ENCODE data around the gene RCE1.

RCE1 gene

DNA sequence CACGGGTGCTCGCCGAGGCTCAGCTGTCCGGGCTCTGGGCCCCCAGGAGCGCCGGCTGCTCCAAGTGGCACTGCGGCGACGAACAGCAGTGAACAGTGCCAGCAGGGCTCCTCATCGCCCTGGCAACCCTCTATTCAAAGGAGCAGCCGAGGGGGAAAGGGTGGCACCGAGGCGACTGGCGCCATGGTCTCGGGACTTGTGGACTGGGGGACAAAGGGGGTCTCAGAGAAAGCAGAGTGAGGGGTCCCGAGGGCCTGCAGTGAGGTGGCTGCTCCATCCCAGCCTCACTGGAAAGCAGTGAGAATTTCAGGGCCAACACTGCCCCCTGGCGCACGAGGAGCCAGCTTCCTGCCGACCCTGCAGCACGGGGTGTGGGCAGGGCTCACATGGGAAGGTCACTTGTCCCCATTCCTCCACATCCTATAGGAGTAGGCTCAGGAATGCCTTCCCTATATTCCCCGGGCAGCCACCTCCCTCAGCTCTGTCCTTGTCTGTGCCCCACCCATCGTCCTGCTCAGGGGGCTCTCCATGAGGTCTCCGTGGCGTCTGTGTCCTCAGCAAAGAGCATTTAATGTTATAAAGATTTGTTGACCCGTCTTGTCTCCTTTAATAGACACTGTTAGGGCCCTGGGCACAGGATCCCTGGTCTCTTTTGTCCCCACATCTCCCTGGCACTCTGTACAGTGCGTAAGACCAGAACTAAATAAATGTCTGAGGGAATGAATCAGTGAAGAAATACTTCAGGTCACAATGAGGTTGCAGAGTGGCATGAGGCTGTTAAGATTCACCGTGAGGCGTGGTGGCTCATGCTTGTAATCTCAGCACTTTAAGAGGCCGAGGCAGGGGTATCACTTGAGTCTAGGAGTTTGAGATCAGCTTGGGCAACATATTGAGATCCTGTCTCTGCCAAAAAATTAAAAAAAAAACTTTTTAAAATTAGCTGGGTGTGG lies 40.0 kb downstream of the RCE1 start:
- TF ChIP-seq, protein P1, sequence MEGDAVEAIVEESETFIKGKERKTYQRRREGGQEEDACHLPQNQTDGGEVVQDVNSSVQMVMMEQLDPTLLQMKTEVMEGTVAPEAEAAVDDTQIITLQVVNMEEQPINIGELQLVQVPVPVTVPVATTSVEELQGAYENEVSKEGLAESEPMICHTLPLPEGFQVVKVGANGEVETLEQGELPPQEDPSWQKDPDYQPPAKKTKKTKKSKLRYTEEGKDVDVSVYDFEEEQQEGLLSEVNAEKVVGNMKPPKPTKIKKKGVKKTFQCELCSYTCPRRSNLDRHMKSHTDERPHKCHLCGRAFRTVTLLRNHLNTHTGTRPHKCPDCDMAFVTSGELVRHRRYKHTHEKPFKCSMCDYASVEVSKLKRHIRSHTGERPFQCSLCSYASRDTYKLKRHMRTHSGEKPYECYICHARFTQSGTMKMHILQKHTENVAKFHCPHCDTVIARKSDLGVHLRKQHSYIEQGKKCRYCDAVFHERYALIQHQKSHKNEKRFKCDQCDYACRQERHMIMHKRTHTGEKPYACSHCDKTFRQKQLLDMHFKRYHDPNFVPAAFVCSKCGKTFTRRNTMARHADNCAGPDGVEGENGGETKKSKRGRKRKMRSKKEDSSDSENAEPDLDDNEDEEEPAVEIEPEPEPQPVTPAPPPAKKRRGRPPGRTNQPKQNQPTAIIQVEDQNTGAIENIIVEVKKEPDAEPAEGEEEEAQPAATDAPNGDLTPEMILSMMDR (IDR thresholded peaks at IDR 0.05; ENCODE audit: low read depth, low read length), result peak; percentile 95
- H3K27ac ChIP-seq, result no peak overlapping the region
- H3K4me3 ChIP-seq (ENCODE audit: low read depth, low read length), result no peak overlapping the region
- no peaks in the 10 kb centered on the region for H3K27me3 ChIP-seq (ENCODE audit: insufficient read depth, low read depth, severe bottlenecking)
- peak; percentile 87 for DNase-seq
- no peaks in the 10 kb centered on the region for H3K36me3 ChIP-seq
- H3K9me3 ChIP-seq (ENCODE audit: severe bottlenecking), result no peaks in the 10 kb centered on the region

DNA sequence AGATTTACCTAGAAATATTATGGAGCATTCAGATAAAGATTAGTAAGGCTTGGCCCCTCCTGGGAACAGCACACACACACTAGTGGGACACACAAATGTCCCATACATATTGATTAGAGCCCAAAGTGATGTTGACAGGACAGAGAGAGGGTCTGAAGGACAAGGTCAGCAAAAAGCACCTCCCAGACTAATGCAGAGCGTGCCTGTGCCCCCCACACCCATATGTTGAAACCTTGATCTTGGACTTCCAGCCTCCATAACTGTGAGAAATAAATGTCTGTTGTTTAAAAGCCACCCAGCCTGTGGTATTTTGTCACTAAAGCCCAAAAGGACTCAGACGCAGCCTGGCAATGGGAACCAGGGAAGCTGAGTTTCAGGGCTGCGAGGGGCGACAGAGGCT lies 41.2 kb downstream of the RCE1 start:
- DNase-seq, result no peak
- TF ChIP-seq, protein P1 (IDR thresholded peaks at IDR 0.05; ENCODE audit: low read depth, low read length), result no peak
- H3K9me3 ChIP-seq (ENCODE audit: severe bottlenecking), result no peaks in the 10 kb centered on the region
- no peak overlapping the region for H3K27ac ChIP-seq
- H3K4me3 ChIP-seq (ENCODE audit: low read depth, low read length), result no peak overlapping the region
- no peaks in the 10 kb centered on the region for H3K27me3 ChIP-seq (ENCODE audit: insufficient read depth, low read depth, severe bottlenecking)
- H3K36me3 ChIP-seq, result no peaks in the 10 kb centered on the region

DNA sequence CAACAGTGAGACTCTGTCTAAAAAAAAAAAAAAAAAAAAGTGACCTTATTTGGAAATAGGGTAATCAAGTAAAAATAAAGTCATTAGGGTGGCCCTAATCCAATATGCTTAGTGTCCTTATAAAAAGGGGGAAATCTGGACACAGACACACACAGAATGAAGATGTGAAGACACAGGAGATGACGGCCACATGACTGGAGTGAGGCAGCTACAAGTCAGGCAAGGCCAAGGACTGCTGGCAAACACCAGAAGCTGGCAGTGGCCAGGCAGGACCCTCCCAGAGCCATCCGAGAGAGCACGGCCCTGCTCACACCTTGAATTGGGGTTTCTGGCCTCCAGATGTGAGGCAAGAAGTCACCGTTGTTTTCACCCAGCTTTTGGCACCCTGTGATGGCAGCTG lies 42.2 kb downstream of the RCE1 start:
- H3K9me3 ChIP-seq (ENCODE audit: severe bottlenecking), result no peaks in the 10 kb centered on the region
- no peak overlapping the region for H3K27ac ChIP-seq
- TF ChIP-seq, protein P1 (IDR thresholded peaks at IDR 0.05; ENCODE audit: low read depth, low read length), result no peak
- H3K27me3 ChIP-seq (ENCODE audit: insufficient read depth, low read depth, severe bottlenecking), result no peaks in the 10 kb centered on the region
- DNase-seq, result no peak
- H3K4me3 ChIP-seq (ENCODE audit: low read depth, low read length), result no peak overlapping the region
- H3K36me3 ChIP-seq, result no peaks in the 10 kb centered on the region

DNA sequence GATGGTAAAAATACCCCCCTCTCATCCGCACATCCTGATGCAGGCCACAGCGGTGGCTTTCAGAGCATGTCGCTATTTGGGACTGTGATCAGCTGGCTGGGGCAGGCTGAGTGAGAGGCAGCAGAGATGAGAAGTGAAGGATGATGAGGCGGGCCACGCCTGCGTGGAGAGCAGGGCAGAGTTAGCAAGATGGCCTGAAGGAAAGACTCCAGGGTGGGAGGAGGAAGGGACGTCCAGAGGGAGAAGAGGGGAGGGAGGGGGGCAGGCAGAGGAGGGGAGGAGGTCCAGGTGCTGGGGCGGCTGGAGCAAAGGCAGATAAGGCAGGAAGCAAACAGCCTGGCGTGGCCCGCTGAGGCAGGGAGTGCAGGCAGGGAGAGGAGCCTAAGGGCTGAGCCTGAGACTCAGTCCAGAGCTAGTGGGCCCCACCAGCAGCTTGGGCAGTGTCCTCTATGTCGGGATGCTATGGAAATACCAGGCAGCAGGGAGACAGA lies 42.8 kb downstream of the RCE1 start:
- Histone ChIP-seq H3K4me3 (ENCODE audit: low read depth, low read length) (no peak overlapping the region), H3K27ac (no peak overlapping the region), H3K27me3 (ENCODE audit: insufficient read depth, low read depth, severe bottlenecking) (no peaks in the 10 kb centered on the region), H3K36me3 (no peaks in the 10 kb centered on the region), H3K9me3 (ENCODE audit: severe bottlenecking) (no peaks in the 10 kb centered on the region)
- DNase-seq, result no peak
- TF ChIP-seq, protein P1 (IDR thresholded peaks at IDR 0.05; ENCODE audit: low read depth, low read length), result no peak

DNA sequence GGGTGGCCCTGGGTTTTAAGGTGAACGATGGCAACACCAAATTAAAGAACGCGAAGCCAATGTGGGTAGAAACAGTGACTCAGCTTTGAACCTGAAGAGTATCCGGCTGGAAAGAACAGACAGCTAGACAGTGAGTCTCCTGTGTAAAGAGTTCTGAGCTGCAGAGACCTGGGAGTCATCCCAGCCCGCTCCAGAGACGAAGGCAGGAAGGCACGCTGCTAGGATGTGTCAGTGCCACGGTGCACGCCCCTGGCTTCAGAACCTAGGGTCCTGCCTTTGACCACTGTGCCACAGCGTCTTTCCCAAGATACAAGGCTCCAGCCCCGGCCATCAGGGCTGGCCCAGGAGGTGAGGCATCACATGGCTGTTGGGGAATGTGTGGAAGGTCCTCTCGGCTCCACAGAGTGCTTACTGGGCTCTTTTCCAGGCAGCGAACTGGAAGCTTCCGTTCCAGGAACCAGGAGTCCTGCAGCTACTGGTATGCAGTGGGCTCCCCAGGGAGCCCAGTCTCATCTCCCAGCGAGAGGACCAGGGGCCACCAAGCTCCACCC lies 43.5 kb downstream of the RCE1 start:
- TF ChIP-seq, protein P1 (IDR thresholded peaks at IDR 0.05; ENCODE audit: low read depth, low read length), result no peak
- Histone ChIP-seq H3K36me3 (no peaks in the 10 kb centered on the region), H3K27ac (no peak overlapping the region), H3K27me3 (ENCODE audit: insufficient read depth, low read depth, severe bottlenecking) (no peaks in the 10 kb centered on the region), H3K9me3 (ENCODE audit: severe bottlenecking) (no peaks in the 10 kb centered on the region), H3K4me3 (ENCODE audit: low read depth, low read length) (no peak overlapping the region)
- DNase-seq, result no peak
